Glutamatergic neuron (in vitro differentiated cells): ENCODE measurements around the gene EID3. TPM values are rescaled to one million over a fixed set of nuclear protein-coding genes. Genes with fewer than 3 reads are reported as not detected.

Experiments used
- DNase-seq: peaks from one replicate; pipeline ENCODE4 v3.0.0; 2022
- H3K27ac Mint-ChIP-seq: one replicate; pipeline ENCODE4 v1.8.0; 2020; ENCODE audit warnings: mild to moderate bottlenecking, mixed read lengths, inconsistent platforms; ENCODE audit not compliant: unreplicated experiment
- H3K27me3 Mint-ChIP-seq: one replicate; pipeline ENCODE4 v1.8.0; 2020; ENCODE audit warnings: mild to moderate bottlenecking, moderate library complexity, mixed read lengths, inconsistent platforms; ENCODE audit not compliant: unreplicated experiment
- H3K36me3 Mint-ChIP-seq: one replicate; pipeline ENCODE4 v1.8.0; 2020; ENCODE audit warnings: mild to moderate bottlenecking, mixed read lengths, inconsistent platforms; ENCODE audit not compliant: unreplicated experiment
- H3K4me1 Mint-ChIP-seq: one replicate; pipeline ENCODE4 v1.8.0; 2020; ENCODE audit warnings: mild to moderate bottlenecking, low read depth, mixed read lengths, inconsistent platforms; ENCODE audit not compliant: unreplicated experiment
- H3K4me3 Mint-ChIP-seq: one replicate; pipeline ENCODE4 v1.8.0; 2020; ENCODE audit warnings: mild to moderate bottlenecking, mixed read lengths, inconsistent platforms; ENCODE audit not compliant: unreplicated experiment
- H3K9me3 Mint-ChIP-seq: one replicate; pipeline ENCODE4 v1.8.0; 2020; ENCODE audit warnings: mild to moderate bottlenecking, moderate library complexity, mixed read lengths, inconsistent platforms; ENCODE audit not compliant: unreplicated experiment
- CTCF ChIP-seq: fragments of 200-600 bp; sonication (generic); IDR thresholded peaks from one replicate; pipeline ENCODE4 v1.5.0; 2021; ENCODE audit not compliant: partially characterized antibody, unreplicated experiment
- total RNA-seq: library from RNA; stranded (reverse); fragmentation: NEBNext Ultra II Directional; extraction: Animal tissue kit (Norgen Biotek cat#: 25700); gene quantifications from one replicate; pipeline ENCODE4 v1.2.1, GENCODE V29; 2021; ENCODE audit not compliant: unreplicated experiment

The EID3 gene
- total RNA-seq, 1 donor from 2014 or later: 3.7 TPM

- Mint-ChIP-seq H3K36me3 (no peaks in the 10 kb centered on the region), H3K27ac (peak overlapping the region; percentile 44), H3K27me3 (no peaks in the 10 kb centered on the region), H3K4me1 (peaks cover 2% of the 10 kb centered on the region), H3K4me3 (no peak overlapping the region), H3K9me3 (no peaks in the 10 kb centered on the region)
- TF ChIP-seq CTCF: no peak
- no peak for DNase-seq
Measured at GRCh38 chr12:104310751-104311633, 7.5 kb downstream of the EID3 start.

- no peaks in the 10 kb centered on the region for H3K9me3 Mint-ChIP-seq
- TF ChIP-seq CTCF: no peak
- no peak for DNase-seq
- no peak overlapping the region for H3K4me3 Mint-ChIP-seq
- peaks cover 2% of the 10 kb centered on the region for H3K4me1 Mint-ChIP-seq
- H3K27ac Mint-ChIP-seq: no peak overlapping the region
- H3K27me3 Mint-ChIP-seq: no peaks in the 10 kb centered on the region
- no peaks in the 10 kb centered on the region for H3K36me3 Mint-ChIP-seq
Measured at GRCh38 chr12:104312202-104312601, 8.7 kb downstream of the EID3 start.

GRCh38 chr12:104312654-104313053, 9.1 kb downstream of the EID3 start:
- no peaks in the 10 kb centered on the region for H3K27me3 Mint-ChIP-seq
- no peak for DNase-seq
- no peaks in the 10 kb centered on the region for H3K36me3 Mint-ChIP-seq
- no peak overlapping the region for H3K4me3 Mint-ChIP-seq
- no peak for TF ChIP-seq CTCF
- peaks cover under 1% of the 10 kb centered on the region for H3K4me1 Mint-ChIP-seq
- no peak overlapping the region for H3K27ac Mint-ChIP-seq
- no peaks in the 10 kb centered on the region for H3K9me3 Mint-ChIP-seq

- no peak for TF ChIP-seq CTCF
- DNase-seq: no peak
- H3K4me1 Mint-ChIP-seq: no peaks in the 10 kb centered on the region
- no peak overlapping the region for H3K27ac Mint-ChIP-seq
- no peak overlapping the region for H3K4me3 Mint-ChIP-seq
- H3K27me3 Mint-ChIP-seq: no peaks in the 10 kb centered on the region
- H3K36me3 Mint-ChIP-seq: no peaks in the 10 kb centered on the region
- H3K9me3 Mint-ChIP-seq: no peaks in the 10 kb centered on the region
Measured at GRCh38 chr12:104313568-104314241, 10.2 kb downstream of the EID3 start.

GRCh38 chr12:104314242-104314614, 10.7 kb downstream of the EID3 start:
- no peak for TF ChIP-seq CTCF
- H3K27me3 Mint-ChIP-seq: no peaks in the 10 kb centered on the region
- H3K4me1 Mint-ChIP-seq: no peaks in the 10 kb centered on the region
- H3K27ac Mint-ChIP-seq: no peak overlapping the region
- no peak for DNase-seq
- no peaks in the 10 kb centered on the region for H3K9me3 Mint-ChIP-seq
- H3K36me3 Mint-ChIP-seq: no peaks in the 10 kb centered on the region
- no peak overlapping the region for H3K4me3 Mint-ChIP-seq
